ENCODE results near the gene FLNC.

The FLNC gene

DNA sequence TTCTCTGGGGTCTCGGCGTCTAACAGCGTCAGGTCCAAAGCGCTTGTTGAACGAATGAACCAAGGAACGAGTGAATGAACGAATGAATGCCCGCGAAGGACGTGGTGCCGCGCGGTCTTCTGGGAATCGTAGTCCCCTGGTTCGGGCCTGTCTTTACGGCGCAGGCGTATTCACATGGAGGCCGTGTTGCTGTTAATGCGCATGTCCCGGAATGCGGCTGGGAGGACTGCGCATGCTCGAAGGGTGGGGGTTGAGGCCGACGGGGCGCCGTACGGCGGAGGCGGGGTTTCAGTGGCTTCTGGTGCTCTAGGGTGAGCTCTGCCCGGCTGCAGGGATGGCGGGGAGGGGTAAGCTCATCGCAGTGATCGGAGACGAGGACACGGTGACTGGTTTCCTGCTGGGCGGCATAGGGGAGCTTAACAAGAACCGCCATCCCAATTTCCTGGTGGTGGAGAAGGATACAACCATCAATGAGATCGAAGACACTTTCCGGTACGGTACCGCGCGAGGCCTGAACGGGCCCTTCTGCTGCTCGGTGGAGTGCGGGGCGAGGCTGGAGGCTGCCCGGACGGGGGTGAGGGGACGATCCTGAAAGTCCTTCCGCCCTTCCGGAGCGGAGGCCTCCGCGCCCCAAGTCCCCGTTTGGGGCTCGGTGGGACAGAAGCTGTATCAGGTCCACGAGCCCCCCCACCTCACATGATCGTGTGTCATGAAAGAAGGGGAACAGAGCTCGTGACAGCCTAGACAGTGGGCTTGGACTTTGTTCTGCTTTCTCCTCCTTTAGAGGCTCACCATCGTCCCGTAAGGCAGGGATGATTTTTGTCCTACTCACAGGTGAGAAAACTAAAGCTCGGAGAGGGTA, 32.6 kb downstream of the FLNC start, which contains the start of gene ATP6V1F:
Gene ATP6V1F (plus strand): TSS at position 286 of the 862 bp plus-strand sequence. CDS start 49 bp downstream, at position 335.
- DNase-seq (ENCODE audit: low read depth): peak; percentile 96

DNA sequence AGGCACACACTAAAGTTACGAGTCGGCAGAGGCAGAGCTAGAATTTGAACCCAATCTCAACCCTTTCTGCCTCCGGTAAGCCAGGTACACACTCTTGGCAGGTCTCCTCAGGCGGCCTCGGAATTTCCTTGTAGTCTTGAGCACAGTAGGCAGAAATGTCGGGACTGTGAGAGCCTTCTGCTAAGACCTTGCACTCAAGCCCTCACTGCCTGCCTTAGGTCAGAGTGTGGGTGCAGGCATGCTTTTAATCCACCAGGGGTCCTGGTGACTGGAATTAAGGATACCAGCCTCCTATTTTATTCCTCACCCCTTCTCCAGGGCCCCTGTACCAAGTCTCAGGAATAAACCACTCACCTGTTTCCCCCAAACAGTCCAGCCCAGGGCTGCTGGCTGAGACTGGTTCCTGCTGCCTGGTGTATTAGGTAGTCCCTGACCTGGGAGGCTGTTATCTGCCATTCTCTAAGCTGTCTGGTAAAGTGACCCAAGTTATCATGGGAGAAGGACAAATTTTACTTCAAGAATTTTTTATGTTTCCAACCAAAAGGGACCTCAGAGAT, 33.3 kb downstream of the FLNC start:
- DNase-seq (ENCODE audit: low read depth): peak; percentile 70

DNA sequence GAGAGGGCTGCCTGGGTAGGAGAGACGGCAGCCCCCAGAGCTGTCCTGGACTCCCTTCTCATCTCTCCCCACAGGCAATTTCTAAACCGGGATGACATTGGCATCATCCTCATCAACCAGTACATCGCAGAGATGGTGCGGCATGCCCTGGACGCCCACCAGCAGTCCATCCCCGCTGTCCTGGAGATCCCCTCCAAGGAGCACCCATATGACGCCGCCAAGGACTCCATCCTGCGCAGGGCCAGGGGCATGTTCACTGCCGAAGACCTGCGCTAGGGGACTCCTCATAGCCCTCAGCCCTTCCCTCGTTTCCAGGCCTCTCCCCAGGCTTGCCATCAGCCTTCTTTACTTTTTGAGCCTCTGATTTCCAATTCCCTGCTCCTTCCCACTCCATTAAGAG, 35.1 kb downstream of the FLNC start:
- DNase-seq (ENCODE audit: low read depth): no peak

DNA sequence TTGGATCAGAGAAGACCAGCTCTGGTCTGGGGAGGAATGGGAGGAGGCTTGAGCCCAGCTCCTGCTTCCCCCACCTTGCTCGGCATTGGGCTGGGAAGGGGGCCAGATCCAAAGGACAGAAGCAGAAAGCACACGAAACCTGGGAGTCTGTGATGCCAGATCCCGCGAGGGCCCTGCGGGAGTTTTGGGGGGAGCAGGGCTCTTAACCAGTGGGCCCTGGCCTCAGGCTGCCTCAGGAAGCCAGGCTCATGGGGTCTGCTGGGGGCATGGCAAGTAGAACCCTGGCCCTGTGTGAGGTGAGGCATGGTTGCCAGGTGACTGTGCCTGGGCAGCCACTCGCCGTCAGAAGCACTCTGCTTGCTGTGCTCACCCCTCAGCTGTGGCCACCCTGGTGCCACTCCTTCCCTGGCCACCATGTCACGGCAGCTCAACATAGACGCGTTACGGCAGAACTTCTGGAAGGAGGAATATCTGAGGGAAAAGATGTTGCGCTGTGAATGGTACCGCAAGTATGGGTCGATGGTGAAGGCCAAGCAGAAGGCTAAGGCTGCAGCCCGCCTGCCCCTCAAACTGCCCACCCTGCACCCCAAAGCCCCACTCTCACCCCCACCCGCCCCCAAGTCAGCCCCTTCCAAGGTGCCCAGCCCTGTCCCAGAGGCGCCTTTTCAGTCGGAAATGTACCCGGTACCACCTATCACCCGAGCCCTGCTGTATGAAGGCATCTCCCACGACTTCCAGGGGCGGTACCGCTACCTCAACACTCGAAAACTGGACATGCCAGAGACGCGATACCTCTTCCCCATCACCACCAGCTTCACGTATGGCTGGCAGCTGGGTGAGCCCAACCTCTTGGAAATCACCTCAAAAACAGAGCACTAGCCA, 36.0 kb downstream of the FLNC start:
- no peak for DNase-seq (ENCODE audit: low read depth)

DNA sequence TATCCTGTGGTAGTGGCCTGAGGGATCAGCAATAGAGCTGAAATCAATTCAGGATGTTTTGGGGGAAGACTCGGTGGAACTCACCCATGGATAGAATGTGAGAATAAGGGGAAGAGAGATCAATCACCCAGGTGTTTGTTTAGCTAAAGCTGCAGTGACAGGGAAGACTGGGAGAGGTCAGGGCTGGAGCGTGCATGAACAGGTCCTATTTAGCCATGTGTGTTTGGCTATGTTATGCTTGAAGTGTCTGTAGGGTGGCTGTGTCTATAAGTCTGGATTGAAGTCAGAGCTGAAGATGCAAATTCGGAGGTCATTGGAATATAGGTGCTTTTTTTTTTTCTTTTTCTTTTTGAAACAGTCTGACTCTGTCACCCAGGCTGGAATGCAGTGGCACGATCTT, 37.0 kb downstream of the FLNC start:
- no peak for DNase-seq (ENCODE audit: low read depth)

DNA sequence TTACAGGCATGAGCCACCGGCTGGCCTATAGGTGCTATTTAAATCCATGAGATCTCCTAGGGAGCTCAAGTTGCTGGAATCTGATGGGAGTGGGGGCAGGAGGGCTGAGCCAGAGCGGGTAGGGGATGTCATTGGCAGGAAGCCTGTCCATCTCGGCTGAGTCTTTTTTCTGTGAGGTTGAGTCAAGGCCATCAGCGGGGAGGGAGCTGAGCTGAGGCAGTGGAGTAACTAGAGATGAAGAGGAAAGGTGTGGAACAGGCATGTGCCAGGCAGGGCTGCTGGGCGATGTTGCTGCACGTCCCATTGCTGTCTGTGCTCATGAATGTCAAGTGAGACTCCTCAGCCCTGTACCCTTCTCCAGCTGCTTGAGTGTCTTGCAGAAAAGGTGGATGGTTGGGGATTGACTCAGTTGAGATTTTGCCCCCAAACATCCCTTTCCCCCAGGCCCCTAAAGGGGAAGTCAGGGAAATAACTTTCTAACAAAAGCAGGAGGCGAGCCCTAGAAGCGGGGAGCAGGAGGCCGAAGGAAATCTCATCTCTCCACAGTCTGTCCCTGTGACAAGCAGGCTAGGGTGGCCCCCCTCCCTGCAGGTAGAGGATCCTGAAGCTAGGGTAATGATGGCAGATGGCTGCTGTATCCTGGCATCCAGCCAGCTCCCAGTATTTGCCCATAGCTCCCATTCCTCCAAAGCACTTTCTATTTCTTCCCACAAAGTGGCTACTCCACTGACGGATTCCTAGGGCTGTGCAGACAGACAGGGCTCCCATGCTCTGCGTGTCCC, 37.8 kb downstream of the FLNC start:
- DNase-seq (ENCODE audit: low read depth): peak; percentile 49

DNA sequence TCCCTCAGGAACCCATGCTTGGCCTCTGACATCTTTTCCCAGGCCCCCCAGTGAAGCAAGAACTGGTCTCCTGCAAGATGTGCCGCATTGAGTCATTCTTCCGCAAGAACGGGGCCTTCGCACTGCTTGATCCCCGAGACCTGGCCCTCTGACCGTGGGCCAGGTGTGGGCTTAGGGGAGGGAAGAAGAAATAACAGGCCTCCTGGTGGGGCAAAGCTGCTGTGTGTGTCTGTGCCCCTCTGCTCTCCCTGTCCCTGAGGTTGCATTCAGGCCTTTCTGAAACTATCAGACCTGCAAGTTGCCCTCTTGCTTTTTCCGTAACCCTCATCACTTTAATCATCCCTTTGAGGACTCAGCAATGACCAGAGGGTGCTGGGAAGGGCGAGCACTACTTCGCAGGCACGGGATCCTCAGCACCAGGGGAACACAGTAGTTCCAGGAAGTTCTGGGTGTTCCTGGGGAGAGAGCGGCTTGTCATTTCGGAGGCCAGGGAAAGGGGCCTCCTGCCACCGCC, 38.5 kb downstream of the FLNC start:
- no peak for DNase-seq (ENCODE audit: low read depth)

DNA sequence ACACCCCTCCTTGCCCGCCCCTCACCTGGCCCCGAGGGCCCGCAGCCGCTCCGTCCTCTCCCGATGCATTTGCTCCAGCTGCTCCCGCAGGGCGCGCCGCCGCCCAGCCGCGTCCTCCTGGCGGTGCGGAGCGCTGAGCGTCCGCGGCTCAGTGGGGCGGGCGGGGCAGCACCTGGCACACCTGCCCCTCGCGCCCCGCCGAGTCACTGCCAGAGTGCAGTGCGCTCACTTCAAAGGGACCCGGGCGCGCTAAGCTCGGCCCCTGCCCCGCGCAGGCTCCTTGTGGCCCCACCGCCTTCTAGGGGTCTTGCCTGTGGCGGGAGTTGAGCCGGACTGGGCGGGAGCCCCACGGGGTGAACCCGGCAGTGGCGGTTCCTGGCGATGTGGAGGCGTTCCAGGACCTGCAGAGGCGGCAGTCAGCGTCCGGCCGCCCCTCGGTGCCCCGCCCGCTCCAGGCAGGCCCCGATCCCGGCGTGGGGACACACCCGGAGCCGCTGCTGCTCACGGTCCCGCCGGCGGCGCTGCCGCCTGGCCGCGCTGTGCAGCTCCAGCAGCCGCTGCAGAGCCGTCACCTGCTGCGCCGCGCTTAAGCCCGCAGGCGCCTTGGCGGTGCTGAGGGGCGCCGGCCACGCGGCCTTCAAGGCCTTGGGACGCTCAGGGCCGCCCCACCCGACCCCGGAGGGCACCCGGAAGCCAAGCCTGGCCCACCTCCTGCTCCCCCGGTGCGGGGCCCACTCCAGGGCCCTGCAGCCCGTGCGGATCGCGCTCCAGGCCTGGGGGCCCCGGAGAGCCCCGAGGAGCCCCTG, 39.1 kb downstream of the FLNC start:
- peak; percentile 39 for DNase-seq (ENCODE audit: low read depth)

DNA sequence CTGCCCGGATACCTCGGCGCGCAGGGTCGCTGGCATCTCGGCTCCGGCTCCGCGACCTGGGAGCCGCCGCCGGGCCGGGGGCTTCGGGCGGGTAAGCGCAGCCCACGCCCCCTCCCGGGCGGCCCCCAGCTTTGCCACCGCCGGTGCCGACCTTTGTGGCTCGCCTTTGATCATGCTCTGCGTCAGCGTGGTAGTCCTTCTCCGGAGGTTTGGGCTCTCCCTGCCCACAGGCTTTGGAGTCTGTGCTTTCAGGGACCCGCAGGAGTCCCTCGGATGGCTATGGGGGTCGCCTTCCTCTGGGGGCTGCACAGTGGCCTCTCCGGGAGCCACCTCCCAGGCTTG, 39.7 kb downstream of the FLNC start:
- DNase-seq (ENCODE audit: low read depth): no peak

DNA sequence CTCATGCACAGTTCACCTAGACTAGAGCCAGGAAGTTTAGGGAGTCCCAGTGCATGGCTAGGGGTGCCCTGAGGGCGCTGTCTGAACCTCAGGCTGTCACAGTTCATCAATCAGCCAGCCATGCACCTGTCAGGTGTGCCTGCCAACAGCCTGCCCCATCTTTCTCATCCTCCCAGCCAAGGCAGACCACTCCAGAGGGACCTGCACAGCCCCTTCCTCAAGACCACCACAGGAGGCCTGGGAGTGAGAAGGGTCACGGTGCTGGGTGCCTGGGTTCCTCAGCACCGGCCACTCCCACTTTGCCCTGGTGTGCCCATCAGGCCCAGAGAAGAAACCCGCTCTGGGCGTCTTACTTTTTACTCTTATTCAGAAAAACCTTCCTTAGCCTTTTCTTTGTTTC, 40.8 kb downstream of the FLNC start:
- DNase-seq (ENCODE audit: low read depth): no peak

DNA sequence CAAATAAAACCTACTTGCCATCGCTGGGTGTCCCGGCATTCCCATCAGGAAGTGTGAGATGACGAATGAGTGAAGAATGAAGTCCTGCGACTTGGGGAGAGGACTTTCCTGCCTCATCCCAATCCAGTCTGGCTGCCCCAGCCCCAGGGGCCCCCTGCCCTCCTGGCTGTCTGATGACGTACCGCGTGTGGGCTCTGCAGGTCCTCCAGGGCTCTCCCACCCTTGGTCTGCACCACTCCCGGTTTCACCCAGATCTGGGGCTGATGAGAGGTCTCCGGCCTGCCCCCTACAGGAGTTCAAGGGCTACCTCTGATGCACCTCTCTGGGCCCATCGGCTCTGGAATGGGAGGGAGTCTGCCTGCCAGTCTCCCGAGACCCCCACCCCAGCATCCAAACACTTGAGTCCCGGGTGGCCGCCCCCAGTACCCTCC, 42.2 kb downstream of the FLNC start:
- DNase-seq (ENCODE audit: low read depth): no peak

DNA sequence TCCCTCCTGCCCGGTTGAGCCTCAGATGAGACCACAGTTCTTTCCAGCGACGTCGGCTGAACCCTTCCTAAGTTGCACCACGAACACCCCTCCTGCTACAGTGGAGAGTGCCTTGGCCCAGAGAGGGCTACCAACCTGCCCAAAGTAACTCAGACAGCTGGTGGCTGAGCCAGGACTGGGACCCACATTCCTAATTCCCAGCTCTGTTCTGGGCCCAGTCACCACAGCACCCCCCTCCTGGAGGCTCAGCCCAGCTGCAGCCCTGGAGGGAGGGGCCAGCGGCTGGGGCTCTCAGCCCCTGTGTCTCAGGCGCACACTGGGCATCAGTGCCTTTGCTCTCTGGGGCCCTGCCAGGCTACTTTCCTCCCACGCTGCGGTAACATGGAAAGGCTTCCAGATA, 43.0 kb downstream of the FLNC start:
- no peak for DNase-seq (ENCODE audit: low read depth)

DNA sequence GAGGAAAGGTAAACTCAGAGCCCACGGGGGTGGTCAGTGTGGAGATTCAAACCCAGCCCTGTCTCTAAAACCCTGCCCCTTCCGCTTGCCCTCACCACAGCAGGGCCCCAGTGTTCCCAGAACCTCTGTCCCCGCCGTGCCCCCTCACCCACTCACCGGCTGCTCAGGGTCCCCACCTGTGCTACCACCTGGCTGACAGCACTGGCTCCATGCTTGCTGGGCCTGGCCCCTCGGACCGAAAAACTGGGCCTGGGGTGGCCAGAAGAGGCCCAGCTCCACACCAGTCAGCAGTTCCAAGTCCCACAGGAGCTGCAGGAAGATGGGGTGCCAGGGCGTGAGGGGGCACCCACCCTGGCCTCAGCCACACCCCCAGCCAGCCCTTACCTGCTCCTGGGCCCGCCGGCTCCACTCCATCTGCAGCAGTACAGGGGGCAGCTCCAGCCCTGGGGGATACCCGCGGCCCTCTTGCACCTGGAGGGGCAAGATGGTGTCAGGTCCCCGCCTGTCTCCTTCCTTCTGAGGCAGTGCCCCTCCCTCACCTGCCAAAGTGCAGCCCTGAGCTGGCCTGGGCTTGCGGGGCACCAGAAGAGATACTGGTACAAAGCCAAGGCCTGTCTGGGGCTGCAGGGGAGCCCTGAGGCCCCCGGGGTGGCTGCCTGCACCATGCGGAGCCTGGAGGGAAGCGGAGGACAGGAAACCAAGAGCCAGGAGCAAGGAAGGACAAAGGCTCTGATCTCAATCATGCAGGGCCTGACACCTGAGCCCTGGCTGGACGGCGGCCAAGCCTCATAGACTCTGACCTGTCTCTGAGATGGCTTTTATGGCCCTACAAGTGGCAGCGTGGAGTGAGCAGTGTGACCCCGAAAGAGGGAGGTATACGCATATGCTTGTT, 44.2 kb downstream of the FLNC start:
- DNase-seq (ENCODE audit: low read depth): no peak

DNA sequence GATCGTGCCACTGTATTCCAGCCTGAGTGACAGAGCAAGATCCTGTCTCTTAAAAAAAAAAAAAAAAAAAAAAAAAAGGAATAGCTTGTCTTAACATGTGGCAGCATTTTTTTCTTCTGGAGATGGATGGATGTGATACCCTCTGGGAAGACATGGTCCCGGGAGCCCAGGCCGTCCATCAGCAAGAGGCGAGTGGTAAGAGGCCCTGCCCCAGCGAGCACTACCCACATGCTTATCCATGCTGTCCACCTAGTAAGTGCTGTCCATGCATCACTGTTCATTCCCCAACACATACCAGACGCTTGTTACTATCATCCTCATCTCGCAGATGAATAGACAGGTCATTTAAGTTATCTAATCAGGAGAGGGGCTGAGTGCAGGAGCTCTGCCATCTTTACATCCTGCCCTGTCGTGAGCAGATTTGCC, 45.3 kb downstream of the FLNC start:
- DNase-seq (ENCODE audit: low read depth): no peak

DNA sequence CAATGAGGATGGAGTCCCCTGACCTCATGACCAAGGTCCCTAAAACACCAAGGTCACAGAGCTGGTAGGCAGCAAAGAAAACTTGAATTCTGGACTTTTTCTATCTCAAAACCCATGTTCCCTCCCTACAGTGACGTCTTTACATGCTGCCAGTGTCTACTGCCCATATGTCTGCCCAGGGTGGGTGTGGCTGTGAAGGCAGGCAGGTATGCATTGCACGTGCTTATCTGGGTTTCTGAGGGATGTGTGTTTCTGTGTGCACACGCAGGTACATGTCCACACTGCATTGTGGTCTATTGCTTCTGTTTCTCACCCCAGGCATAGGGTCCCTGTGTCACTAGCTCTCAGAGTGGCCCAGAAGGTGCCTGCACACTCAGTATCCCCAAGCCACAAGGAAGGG, 45.9 kb downstream of the FLNC start:
- DNase-seq (ENCODE audit: low read depth): no peak

DNA sequence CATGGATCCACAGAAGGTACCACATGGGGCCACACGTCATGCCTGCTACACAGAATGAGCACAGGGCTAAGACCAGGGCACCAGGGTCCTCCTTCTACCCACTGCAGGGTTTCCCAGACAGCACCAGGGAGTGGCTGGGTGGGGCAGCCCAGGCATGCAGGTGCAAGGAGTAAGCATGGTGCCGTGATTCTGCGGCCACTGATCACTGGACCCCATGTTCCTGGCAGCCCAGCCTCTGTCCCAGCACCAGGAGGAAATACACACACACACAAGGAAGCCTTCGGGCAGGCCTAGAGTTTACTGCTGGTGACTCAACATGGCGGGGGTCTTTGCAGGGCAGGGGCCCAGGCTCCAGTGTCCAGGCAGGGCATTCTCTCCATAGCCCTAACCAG, 46.4 kb downstream of the FLNC start:
- DNase-seq (ENCODE audit: low read depth): no peak

DNA sequence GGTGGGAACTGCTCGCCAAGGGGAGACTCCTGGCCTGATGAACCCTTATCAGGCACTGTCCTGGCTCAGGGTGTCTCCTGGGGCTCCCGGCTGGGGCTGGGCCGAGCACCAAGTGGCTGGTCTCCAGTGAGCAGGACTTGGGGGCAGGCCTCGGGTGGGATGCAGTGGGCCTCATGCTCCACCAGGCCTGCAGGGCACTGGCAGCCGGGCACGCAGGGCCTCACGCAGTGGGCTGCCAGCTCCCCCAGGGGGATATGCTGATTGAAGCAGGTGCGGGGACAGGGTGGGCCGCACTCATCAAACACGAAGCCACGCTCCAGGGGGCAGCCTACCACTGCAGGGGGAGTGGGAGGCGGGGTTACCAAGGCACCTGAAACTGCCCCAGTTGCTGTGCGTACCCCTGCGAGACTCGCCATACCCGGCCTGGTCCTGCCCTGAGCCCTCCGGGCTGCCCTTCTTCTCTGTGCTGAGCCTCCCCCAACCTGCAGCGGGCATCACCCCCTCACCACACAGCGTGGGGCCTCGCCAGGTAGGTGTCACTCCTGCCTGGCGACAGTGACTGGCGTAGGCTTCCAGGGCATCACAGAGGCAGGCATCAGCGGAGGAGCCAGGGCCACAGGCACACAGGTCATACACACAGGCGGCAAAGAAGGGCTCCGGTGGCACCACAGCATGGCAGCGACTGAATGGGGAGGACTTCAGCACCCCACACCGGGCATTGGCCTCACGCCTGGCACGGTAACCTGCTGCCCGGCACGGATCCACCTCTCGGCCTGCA, 47.0 kb downstream of the FLNC start:
- no peak for DNase-seq (ENCODE audit: low read depth)

DNA sequence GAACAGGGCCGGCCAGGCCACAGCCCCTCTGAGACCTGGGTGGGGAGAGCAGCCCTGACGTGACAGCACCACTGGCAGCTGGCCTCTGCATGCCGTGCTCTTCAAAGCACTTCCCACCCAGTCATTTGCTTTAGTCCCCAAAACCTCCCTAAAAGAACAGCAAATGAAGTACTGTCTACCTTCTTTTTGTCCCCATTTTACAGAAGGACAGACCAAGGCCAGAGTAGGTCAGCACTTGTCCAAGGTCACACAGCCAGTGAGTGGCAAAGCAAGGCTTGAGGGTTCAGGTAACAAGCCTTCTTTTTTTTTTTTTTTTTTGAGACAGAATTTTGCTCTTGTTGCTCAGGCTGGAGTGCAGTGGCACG, 47.5 kb downstream of the FLNC start:
- DNase-seq (ENCODE audit: low read depth): no peak
